ENCODE measurements around the gene CCDC97. TPM values are rescaled to one million over a fixed set of nuclear protein-coding genes. Genes with fewer than 3 reads are reported as not detected.

The CCDC97 gene
- total and polyA plus RNA-seq, 4 donors: 13.2 to 39.9 (median 20.9) TPM

GRCh38 chr19:41327576-41328156 is 17.7 kb downstream of the CCDC97 start:
- no peak for TF ChIP-seq CTCF (IDR thresholded peaks at IDR 0.05; ENCODE audit: control extremely low read depth, extremely low read depth)
- Histone ChIP-seq H3K4me3 (no peak overlapping the region), H3K36me3 (ENCODE audit: control insufficient read depth in 4 of 4, insufficient read depth in 4 of 4, low read length in 4 of 4) (peaks cover 0 to 13% (median 0%) of the 10 kb centered on the region in 4 donors), H3K27ac (ENCODE audit: low read depth in 1 of 2, low read length in 1 of 2) (peak overlapping the region in 1 of 2 donors; percentile 91), H3K27me3 (ENCODE audit: control insufficient read depth in 3 of 3, insufficient read depth in 3 of 3, low read length in 2 of 3) (no peaks in the 10 kb centered on the region), H3K4me1 (ENCODE audit: control insufficient read depth in 5 of 5, insufficient read depth in 5 of 5, low read length in 5 of 5) (peaks cover 0 to 40% (median 23%) of the 10 kb centered on the region in 5 donors), H3K9ac (ENCODE audit: insufficient read depth in 1 of 2, low read length in 2 of 2) (no peak overlapping the region), H3K9me3 (ENCODE audit: control insufficient read depth in 4 of 4, insufficient read depth in 3 of 4, low read length in 3 of 4) (no peaks in the 10 kb centered on the region)
- 4 to 10% methylated on average over 26 to 33 of the region's 33 CpGs for WGBS, 2 donors
- peak; percentile 74 for ATAC-seq (ENCODE audit: insufficient read depth, low FRiP score)
- DNase-seq: peak in 2 of 3 donors; percentile 55 to 57

GRCh38 chr19:41328157-41328841 is 18.3 kb downstream of the CCDC97 start:
- ATAC-seq (ENCODE audit: insufficient read depth, low FRiP score): no peak
- WGBS, 2 donors: 16 to 30% methylated on average over 22 of the region's 22 CpGs
- Histone ChIP-seq H3K4me1 (ENCODE audit: control insufficient read depth in 5 of 5, insufficient read depth in 5 of 5, low read length in 5 of 5) (peaks cover 0 to 40% (median 23%) of the 10 kb centered on the region in 5 donors), H3K27ac (ENCODE audit: low read depth in 1 of 2, low read length in 1 of 2) (peak overlapping the region in 1 of 2 donors; percentile 91), H3K9me3 (ENCODE audit: control insufficient read depth in 4 of 4, insufficient read depth in 3 of 4, low read length in 3 of 4) (no peaks in the 10 kb centered on the region), H3K4me3 (no peak overlapping the region), H3K9ac (ENCODE audit: insufficient read depth in 1 of 2, low read length in 2 of 2) (no peak overlapping the region), H3K27me3 (ENCODE audit: control insufficient read depth in 3 of 3, insufficient read depth in 3 of 3, low read length in 2 of 3) (no peaks in the 10 kb centered on the region), H3K36me3 (ENCODE audit: control insufficient read depth in 4 of 4, insufficient read depth in 4 of 4, low read length in 4 of 4) (peaks cover 0 to 11% (median 0%) of the 10 kb centered on the region in 4 donors)
- peak; percentile 34 to 52 (median 43) for DNase-seq
- TF ChIP-seq CTCF (IDR thresholded peaks at IDR 0.05; ENCODE audit: control extremely low read depth, extremely low read depth): no peak

GRCh38 chr19:41328842-41329225 is 18.9 kb downstream of the CCDC97 start:
- Histone ChIP-seq H3K4me1 (ENCODE audit: control insufficient read depth in 5 of 5, insufficient read depth in 5 of 5, low read length in 5 of 5) (peaks cover 0 to 40% (median 23%) of the 10 kb centered on the region in 5 donors), H3K4me3 (no peak overlapping the region), H3K27ac (ENCODE audit: low read depth in 1 of 2, low read length in 1 of 2) (peak overlapping the region in 1 of 2 donors; percentile 91), H3K36me3 (ENCODE audit: control insufficient read depth in 4 of 4, insufficient read depth in 4 of 4, low read length in 4 of 4) (peaks cover 0 to 11% (median 0%) of the 10 kb centered on the region in 4 donors), H3K9ac (ENCODE audit: insufficient read depth in 1 of 2, low read length in 2 of 2) (no peak overlapping the region), H3K27me3 (ENCODE audit: control insufficient read depth in 3 of 3, insufficient read depth in 3 of 3, low read length in 2 of 3) (no peaks in the 10 kb centered on the region), H3K9me3 (ENCODE audit: control insufficient read depth in 4 of 4, insufficient read depth in 3 of 4, low read length in 3 of 4) (no peaks in the 10 kb centered on the region)
- WGBS, 2 donors: 0 to 48% methylated on average over 1 of the region's 1 CpG
- no peak for TF ChIP-seq CTCF (IDR thresholded peaks at IDR 0.05; ENCODE audit: control extremely low read depth, extremely low read depth)
- ATAC-seq (ENCODE audit: insufficient read depth, low FRiP score) (no peak), DNase-seq (no peak)

Measured in lung (tissue), 12 donors.